Cardiac septum (tissue), 1 donor: ENCODE results near the gene CHST15. TPM values are rescaled to one million over a fixed set of nuclear protein-coding genes. Genes with fewer than 3 reads are reported as not detected.
A peak's percentile ranks its signal among the peaks of the same experiment; 100 is the strongest.

Experiments
- DNase-seq: peaks from one replicate; pipeline ENCODE4 v3.0.0-alpha.2; 2020; ENCODE audit warnings: low spot score
- intact Hi-C: fragments of 100-400 bp; cut with DNase I; formaldehyde crosslinking; loops from one replicate; pipeline ENCODE4 v1.14.0; 2022
- total RNA-seq: library from RNA; stranded (reverse); fragmentation: NEBNext Ultra II Directional; extraction: Animal tissue kit (Norgen Biotek cat#: 25700); gene quantifications from one replicate; pipeline ENCODE4 v1.2.1, GENCODE V29; 2021
- donor health status: DM: no; HTN: no; CAD: no.

CHST15 gene
- total RNA-seq, 1 donor from 2014 or later, result 5.4 TPM

DNA sequence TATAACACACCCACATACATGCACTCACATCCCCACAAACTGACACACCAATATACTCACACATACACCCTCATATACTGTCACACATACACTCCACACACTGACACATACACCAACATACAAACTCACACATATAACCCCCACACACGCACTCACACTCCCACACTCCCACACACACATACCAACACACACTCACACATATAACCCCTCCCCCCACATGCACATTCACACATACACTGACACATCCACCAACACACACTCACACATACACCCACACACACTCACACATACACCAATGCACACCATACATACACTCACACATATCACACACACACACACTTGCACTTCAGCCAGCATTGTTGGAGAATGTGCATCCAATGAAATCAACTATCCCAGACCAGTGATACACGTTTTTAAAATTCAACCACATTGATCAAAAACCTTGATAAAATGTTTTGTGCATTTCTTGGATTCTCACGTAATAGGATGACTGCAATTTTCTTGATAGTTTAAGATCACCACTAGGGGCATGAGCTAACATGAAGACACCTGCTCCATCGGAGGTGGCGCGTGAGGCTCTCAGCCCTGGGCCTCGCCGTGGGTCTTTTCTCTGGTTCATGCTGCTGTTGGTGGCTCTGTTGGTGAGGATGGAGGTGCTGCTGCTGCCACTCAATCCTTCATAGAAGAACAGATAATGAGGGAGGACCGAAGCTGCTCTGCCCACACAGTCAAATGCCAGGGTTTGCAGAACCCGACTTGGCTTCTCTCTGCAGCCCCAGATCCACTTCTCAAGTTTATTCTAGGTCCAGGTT is 32.1 kb upstream of the CHST15 start:
- intact Hi-C loops, result no loop called here
- DNase-seq, result no peak

DNA sequence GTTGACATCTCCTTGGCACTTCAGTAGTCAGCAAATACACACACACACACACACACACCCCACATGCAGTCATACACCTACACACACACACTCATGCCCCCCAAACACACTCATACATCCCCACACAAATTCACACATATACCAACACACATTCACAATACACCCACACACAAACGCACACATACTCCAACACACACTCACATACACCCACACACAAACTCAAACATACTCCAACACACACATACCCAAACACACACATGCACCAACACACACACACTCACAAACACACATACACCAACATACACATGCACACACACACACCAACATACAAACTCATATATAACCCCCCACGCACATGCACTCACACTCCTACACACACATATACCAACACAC is 31.4 kb upstream of the CHST15 start:
- intact Hi-C loops, result no loop called here
- DNase-seq, result no peak

GRCh38 chr10:124124123-124124768 is 30.8 kb upstream of the CHST15 start:
- intact Hi-C loops, result no loop called here
- no peak for DNase-seq

- DNase-seq, result no peak
- intact Hi-C loops, result no loop called here
Measured at GRCh38 chr10:124123156-124123555, 29.8 kb upstream of the CHST15 start.

DNA sequence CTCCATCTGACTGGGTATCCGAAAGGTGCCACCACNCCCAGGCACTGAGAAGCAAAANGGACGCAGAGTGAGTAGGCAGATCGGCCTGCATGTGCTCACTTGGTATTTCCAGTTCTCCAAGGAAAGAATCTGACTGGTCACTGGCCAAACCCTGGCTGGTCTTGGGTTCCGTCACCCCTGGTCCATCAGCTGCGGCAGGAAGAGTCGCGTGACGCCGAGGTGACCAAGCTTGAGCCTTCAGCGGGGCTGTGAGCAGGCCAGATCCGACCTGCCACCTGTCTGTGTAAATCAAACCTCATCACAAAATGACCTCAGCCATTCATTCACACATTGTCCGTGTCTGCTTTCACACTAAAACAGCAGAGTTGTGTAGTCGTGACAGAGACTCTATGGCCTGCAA is 28.8 kb upstream of the CHST15 start:
- DNase-seq, result no peak
- intact Hi-C loops, result no loop called here

DNA sequence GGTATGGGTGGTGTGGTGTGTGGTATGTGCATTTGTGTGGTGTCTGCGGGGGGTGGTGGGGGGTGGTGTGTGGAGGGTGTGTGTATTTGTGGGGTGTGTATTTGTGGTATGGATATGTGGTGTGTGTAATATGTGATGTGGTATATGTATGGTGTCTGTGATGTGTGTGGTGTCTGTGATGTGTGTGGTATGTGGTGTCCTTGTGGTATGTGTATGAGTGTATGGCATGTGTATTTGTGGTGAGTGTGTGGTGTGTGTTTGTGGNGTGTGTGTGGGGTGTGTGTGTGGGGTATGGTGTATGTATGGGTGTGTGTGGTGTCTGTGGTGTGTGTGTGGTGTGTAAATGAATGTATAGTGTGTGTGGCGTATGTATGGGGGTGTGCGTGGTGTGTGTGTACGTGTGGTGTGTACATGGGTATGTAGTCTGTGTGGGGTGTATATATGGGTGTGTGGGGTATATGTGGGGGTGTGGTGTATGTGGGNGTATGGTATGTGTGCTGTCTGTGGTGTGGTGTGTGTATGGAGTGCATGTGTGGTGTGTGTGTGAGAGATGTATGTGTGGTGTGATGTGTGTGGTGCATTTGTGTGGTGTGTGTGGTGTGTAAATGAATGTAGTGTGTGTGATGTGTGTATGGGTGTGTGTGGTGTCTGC is 27.1 kb upstream of the CHST15 start:
- no peak for DNase-seq
- intact Hi-C loops, result no loop called here

DNA sequence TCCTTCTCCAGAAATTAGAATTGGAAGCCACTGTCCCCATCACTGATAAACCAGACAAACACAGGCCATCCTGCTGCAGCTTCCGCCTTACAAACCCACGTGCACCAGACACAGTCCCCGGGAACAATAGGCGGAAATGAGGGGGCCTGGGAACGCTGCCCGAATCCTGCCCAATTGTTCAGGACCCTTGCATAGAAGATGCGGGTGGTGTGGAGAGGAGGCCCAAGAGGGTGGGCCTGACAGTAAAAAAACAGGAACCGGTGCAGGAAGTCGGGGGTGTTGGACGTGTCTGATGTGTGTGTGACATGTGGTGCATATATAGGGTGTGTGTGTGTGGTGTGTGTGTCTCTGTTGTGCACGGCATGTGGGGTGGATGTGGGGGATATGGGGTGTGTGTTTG is 26.5 kb upstream of the CHST15 start:
- DNase-seq, result peak; percentile 89
- intact Hi-C loops, result no loop called here

DNA sequence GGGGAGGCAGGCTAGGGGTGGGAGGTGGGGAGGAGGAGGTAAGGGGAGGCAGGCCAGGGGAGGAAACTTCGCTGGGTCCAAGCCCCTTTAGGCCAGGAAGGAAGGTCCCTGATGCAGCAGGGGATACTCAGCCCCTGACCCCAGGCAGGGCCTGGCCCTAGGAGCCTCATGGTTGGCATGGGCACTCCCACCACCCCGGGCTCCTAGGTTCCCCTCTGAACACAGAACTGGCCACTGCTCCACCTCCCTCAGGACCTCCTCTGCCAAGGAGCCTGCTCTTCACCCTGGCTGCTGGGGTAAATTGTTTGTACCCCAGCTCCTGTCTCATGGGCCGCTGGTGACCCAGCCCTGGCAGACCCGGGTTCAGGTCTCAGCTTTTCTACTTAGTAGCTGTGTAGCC is 25.8 kb upstream of the CHST15 start:
- intact Hi-C loops, result no loop called here
- no peak for DNase-seq

DNA sequence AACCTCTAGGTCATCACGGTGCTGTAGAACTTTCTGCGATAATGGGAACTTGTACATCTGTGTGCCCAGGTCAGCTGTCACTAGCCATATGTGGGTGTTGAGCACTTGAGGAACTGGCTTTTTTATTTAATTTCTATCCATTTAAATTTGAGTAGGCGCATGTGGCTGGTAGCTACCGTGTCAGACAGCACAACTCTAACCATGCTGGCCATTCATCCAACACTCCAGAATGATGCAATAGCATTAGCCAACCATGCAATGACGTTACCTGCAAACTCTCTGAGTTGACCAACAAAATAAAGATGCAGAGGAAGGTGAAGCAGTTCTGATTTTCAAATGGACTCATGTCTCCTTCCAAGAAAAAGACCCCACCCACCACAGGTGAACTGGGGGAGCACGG is 24.4 kb upstream of the CHST15 start:
- no peak for DNase-seq
- intact Hi-C loops, result no loop called here

GRCh38 chr10:124117511-124117785 is 24.1 kb upstream of the CHST15 start:
- intact Hi-C loops, result no loop called here

DNA sequence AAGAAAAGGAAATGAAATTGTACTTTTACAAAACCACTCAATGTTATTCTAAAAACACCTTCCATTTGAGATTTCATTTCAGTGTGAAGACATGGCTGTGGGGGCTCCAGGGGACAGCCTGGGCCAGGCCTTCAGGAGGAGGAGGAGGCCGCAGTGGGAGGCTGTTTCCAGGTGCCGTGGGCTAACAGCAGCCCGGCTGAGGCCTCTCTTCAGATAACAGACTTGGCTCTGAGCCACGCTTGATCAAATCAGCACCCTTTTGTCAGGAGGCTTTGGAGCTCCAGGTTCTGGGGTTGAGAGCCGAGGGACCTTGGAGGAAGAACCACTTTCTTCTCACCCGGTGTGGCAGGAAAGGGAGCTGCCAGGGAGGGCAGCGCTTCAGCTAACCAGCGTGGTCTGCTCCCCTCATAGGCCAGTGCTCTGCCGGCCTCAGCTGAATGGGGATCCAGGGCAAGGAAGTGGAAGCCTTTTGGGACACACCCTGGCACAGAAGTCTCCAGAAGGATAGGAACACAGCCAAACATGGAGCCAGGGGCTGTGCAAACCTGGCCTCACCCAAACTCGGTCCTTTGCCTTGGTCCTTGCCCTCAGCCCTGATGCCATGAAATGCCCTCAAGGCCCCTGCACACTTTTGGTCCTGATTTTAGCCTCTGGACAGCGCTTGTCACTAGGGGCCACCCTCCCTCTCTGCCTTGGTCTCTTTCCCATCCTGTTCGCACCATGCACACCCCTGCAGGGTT is 23.5 kb upstream of the CHST15 start:
- intact Hi-C loops, result no loop called here

More at GRCh38 chr10:124117511-124117785, 24.1 kb upstream of the CHST15 start:
- DNase-seq, result no peak

DNA sequence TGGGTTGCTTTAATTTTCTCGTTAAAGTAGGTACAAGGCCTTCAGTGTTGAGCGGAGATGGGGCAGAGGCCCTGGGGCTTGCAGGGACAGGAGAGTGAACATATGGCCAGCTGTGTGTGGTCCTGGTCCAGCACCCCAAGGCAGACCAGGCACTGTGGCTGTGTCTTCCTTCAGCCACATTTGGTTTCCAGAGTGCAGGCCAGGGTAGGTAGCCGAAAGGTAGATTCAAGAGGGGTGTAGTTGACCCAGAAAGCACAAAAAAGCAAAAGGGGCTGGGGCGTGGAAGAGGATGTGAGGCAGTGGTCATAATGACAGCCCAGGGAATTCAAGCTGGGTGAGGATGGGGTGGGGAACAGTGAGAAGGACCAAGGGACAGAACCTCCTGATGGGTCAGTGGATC is 21.3 kb upstream of the CHST15 start:
- DNase-seq, result no peak
- intact Hi-C loops, result no loop called here

More for the DNA sequence above, 23.5 kb upstream of the CHST15 start:
- DNase-seq, result no peak

DNA sequence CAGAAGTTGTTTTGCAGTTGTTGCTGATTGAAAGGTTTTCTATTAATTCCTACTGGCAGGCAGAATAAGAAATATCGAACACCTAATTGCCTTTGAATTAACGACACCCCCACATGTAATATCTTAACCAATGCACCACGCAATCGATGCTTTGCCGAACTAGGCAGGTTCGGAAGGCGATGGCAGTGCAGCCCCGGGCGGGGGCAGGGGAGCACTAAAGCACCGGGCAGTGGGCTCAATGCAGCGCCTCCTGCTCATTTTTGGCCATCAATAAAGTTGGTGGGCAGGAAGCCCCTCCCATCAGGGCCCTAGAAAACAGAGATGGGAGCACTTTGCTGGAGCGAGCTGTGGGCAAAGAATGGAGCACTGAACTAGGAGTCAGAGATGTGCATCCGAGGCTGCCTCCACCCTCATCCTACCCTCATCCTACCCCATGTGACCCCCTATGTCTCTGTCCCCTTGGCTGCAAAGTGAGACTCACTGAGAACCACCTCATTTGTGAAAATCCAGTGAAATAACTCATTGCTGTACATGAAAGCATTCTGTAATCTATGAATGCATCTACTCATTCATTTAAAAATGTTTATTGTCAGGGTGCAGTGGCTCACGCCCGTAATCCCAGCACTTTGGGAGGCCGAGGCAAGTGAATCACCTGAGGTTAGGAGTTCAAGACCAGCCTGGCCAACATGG is 19.6 kb upstream of the CHST15 start:
- intact Hi-C loops, result no loop called here
- no peak for DNase-seq

DNA sequence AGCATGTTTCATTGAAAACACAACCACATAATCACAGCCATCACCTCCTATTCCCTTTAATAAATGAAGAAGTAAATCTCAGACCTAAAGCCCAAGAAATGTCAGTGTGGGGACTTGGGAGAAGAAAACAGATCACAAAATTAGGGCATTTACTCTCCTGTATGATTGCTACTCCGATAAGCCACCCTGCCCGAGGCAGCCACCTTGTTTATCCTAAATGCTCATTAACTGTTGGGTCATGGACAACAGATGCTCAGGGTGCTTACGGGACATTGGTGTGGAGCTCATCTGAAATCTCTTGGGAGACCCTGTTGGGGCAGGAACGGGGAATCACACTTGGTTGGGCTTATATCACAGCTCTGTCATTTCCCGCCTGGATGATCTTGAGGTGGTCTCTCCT is 17.5 kb upstream of the CHST15 start:
- intact Hi-C loops, result no loop called here
- DNase-seq, result no peak

DNA sequence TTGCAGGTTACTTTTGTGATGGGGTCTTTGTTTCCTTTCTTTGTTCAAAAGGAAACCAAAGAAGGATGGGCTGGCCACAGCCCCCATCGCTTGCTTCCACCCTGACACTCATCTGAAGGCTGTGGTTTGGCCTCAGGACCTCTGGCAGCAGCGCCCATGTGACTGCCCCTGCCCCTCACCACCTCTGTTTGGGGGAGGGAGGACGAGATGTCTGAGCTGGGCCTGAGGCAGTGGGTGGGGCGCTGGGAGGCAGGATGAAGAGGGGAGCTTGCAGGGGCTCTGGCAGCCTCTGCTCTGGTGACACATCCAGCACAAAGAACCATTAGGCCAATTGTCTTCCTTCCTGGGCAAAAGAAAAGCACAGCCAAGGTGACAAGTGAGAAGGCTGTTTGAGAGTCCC is 15.9 kb upstream of the CHST15 start:
- DNase-seq, result no peak
- intact Hi-C loops, result loop anchor here (10.0 kb wide), 1 partner anchor 276 kb away; no protein-coding TSS in a partner anchor

DNA sequence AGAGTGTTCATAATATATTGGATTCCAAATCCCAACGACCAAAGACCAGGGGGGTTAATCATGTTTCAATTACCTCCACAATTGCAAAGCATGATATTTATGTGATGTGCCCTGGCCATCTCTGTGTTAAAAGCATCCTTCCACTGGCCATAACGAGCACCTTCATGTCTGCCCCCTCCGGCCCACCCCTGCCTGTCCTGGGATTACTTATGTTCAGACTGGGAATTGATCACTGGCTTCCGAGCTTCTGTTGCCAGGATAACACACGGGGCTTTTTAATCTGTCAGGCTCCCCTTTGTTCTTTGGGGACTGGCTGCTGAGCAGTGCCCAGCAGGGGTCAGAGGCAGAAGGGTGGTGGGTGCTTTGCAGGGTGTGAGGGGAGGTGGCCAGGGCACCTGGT is 13.7 kb upstream of the CHST15 start:
- intact Hi-C loops, result loop anchor here (10.0 kb wide), 1 partner anchor 278 kb away; no protein-coding TSS in a partner anchor

DNA sequence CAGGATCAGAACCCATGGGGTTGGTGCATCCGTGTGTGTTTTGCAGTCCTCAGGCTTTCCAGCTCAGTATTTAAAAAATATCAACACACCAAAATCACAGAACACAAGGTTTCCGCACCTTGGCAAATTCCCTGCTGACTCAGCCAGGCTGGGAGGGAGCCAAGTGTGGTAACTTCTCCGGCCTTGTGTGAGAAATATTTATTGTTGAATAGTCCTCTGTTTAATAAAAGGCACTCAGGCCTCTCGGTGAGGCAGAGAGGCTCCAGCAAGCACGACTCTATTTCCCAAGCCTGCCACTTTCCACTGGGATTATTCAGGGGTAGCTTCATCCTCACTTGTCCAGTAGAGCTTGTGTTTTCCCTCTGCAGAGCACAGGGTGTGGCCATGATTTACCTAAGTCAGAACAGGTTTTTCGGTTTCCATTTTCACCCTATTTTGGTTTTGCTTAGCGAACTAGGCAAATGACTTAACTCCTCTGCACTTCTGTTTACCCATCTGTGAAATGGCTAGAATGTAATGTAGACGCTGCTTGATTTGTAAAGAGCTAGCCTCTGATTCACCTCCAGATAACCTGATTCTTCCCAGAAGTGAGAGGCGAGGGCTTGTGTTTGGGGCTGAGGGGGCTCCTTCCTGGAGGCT is 13.0 kb upstream of the CHST15 start:
- DNase-seq, result peak; percentile 89
- intact Hi-C loops, result loop anchor here (10.0 kb wide), 1 partner anchor 278 kb away; no protein-coding TSS in a partner anchor

More for the DNA sequence above, 13.7 kb upstream of the CHST15 start:
- no peak for DNase-seq

- DNase-seq, result no peak
- intact Hi-C loops, result loop anchor here (10.0 kb wide), 1 partner anchor 279 kb away; no protein-coding TSS in a partner anchor
Measured at GRCh38 chr10:124105594-124105993, 12.2 kb upstream of the CHST15 start.

- DNase-seq, result no peak
- intact Hi-C loops, result loop anchor here (10.0 kb wide), 1 partner anchor 280 kb away; no protein-coding TSS in a partner anchor
Measured at GRCh38 chr10:124105045-124105444, 11.6 kb upstream of the CHST15 start.
